ENCODE data around the gene NCOR2.

DNA sequence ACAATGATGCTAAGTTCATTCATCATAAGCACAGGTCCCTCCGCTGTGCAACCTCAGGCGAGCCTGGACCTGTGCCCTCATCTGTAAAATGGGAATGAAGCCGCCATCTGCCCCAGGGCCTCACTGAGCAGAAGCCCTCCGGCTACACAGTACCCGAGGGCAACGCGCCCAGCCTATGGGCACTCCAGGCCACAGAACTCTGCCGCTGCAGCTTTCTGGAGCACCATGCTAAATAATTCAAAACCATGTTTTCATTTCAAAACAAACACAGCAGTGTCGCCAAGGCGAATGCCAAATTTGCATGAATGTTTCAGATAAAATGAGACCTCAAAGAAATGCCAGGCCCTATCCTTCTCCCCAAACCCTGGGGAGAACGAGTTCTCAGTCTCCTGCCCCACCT lies 4.0 kb downstream of the NCOR2 start:
- TF ChIP-seq, protein P1, sequence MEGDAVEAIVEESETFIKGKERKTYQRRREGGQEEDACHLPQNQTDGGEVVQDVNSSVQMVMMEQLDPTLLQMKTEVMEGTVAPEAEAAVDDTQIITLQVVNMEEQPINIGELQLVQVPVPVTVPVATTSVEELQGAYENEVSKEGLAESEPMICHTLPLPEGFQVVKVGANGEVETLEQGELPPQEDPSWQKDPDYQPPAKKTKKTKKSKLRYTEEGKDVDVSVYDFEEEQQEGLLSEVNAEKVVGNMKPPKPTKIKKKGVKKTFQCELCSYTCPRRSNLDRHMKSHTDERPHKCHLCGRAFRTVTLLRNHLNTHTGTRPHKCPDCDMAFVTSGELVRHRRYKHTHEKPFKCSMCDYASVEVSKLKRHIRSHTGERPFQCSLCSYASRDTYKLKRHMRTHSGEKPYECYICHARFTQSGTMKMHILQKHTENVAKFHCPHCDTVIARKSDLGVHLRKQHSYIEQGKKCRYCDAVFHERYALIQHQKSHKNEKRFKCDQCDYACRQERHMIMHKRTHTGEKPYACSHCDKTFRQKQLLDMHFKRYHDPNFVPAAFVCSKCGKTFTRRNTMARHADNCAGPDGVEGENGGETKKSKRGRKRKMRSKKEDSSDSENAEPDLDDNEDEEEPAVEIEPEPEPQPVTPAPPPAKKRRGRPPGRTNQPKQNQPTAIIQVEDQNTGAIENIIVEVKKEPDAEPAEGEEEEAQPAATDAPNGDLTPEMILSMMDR (IDR thresholded peaks at IDR 0.05): no peak
- TF ChIP-seq POLR2A (IDR thresholded peaks at IDR 0.05): no peak
- TF ChIP-seq EP300 (IDR thresholded peaks at IDR 0.05): no peak
- TF ChIP-seq POLR2AphosphoS5 (IDR thresholded peaks at IDR 0.05): no peak
